Neural crest cell (in vitro differentiated cells): Measurements from ENCODE around the gene HOXB5. TPM values are rescaled to one million over a fixed set of nuclear protein-coding genes. Genes with fewer than 3 reads are reported as not detected.

Experiments
- DNase-seq: peaks from one replicate; pipeline ENCODE4 v3.0.0; 2021; ENCODE audit warnings: low read depth, mixed read lengths, low spot score
- H3K27ac Mint-ChIP-seq: one replicate; pipeline ENCODE4 v1.8.0; 2021; ENCODE audit warnings: mild to moderate bottlenecking, mixed read lengths; ENCODE audit not compliant: unreplicated experiment
- H3K27me3 Mint-ChIP-seq: 2 replicates; pipeline ENCODE4 v1.8.0; 2021; ENCODE audit warnings: low read depth, mild to moderate bottlenecking, mixed read lengths
- H3K36me3 Mint-ChIP-seq: 2 replicates; pipeline ENCODE4 v1.8.0; 2021; ENCODE audit warnings: low read depth, mild to moderate bottlenecking, mixed read lengths
- H3K4me1 Mint-ChIP-seq: 2 replicates; pipeline ENCODE4 v1.8.0; 2021; ENCODE audit warnings: mixed read lengths
- H3K4me3 Mint-ChIP-seq: one replicate; pipeline ENCODE4 v1.8.0; 2021; ENCODE audit warnings: mild to moderate bottlenecking, mixed read lengths
- H3K9me3 Mint-ChIP-seq: 2 replicates; pipeline ENCODE4 v1.8.0; 2021; ENCODE audit warnings: mixed read lengths
- CTCF ChIP-seq: fragments of 200-600 bp; sonication (generic); conservative IDR thresholded peaks from 2 replicates; pipeline ENCODE4 v1.5.0; 2021; ENCODE audit warnings: antibody characterized with exemption, mild to moderate bottlenecking
- total RNA-seq: library from RNA; stranded (reverse); gene quantifications from 2 replicates; pipeline ENCODE4 v1.2.1, GENCODE V29; 2021

Gene HOXB5
- total RNA-seq, 1 donor from 2014 or later: 2.6 TPM

GRCh38 chr17:48567646-48568354 is 25.8 kb downstream of the HOXB5 start:
- H3K27me3 Mint-ChIP-seq: peaks cover 12% of the 10 kb centered on the region
- H3K27ac Mint-ChIP-seq: no peak overlapping the region
- H3K4me1 Mint-ChIP-seq: peaks cover 24% of the 10 kb centered on the region
- TF ChIP-seq CTCF: no peak
- no peaks in the 10 kb centered on the region for H3K9me3 Mint-ChIP-seq
- peaks cover 2% of the 10 kb centered on the region for H3K36me3 Mint-ChIP-seq
- no peak for DNase-seq
- no peak overlapping the region for H3K4me3 Mint-ChIP-seq

GRCh38 chr17:48567209-48567608 is 26.4 kb downstream of the HOXB5 start:
- no peak for DNase-seq
- Mint-ChIP-seq H3K4me3 (no peak overlapping the region), H3K9me3 (no peaks in the 10 kb centered on the region), H3K27me3 (peaks cover 18% of the 10 kb centered on the region), H3K27ac (no peak overlapping the region), H3K36me3 (peaks cover 2% of the 10 kb centered on the region), H3K4me1 (peaks cover 30% of the 10 kb centered on the region)
- no peak for TF ChIP-seq CTCF

GRCh38 chr17:48566717-48567116 is 26.9 kb downstream of the HOXB5 start:
- no peak overlapping the region for H3K4me3 Mint-ChIP-seq
- H3K27ac Mint-ChIP-seq: no peak overlapping the region
- peaks cover 22% of the 10 kb centered on the region for H3K27me3 Mint-ChIP-seq
- TF ChIP-seq CTCF: no peak
- H3K9me3 Mint-ChIP-seq: no peaks in the 10 kb centered on the region
- DNase-seq: no peak
- H3K36me3 Mint-ChIP-seq: peaks cover 2% of the 10 kb centered on the region
- H3K4me1 Mint-ChIP-seq: peaks cover 31% of the 10 kb centered on the region

- H3K27ac Mint-ChIP-seq: no peak overlapping the region
- TF ChIP-seq CTCF: no peak
- H3K9me3 Mint-ChIP-seq: no peaks in the 10 kb centered on the region
- peaks cover 2% of the 10 kb centered on the region for H3K36me3 Mint-ChIP-seq
- H3K27me3 Mint-ChIP-seq: peaks cover 28% of the 10 kb centered on the region
- H3K4me1 Mint-ChIP-seq: peaks cover 30% of the 10 kb centered on the region
- no peak for DNase-seq
- H3K4me3 Mint-ChIP-seq: no peak overlapping the region
These were observed 27.5 kb downstream of the HOXB5 start for GRCh38 chr17:48565925-48566710.

- H3K27me3 Mint-ChIP-seq: peaks cover 39% of the 10 kb centered on the region
- H3K9me3 Mint-ChIP-seq: no peaks in the 10 kb centered on the region
- no peak for TF ChIP-seq CTCF
- DNase-seq: no peak
- peak overlapping the region; percentile 69 for H3K27ac Mint-ChIP-seq
- H3K4me3 Mint-ChIP-seq: no peak overlapping the region
- peaks cover 2% of the 10 kb centered on the region for H3K36me3 Mint-ChIP-seq
- H3K4me1 Mint-ChIP-seq: peaks cover 30% of the 10 kb centered on the region
These were observed 28.5 kb downstream of the HOXB5 start for GRCh38 chr17:48565022-48565554.
